ENCODE measurements around the gene CXCL17. TPM values are rescaled to one million over a fixed set of nuclear protein-coding genes. Genes with fewer than 3 reads are reported as not detected.

The CXCL17 gene
- polyA plus RNA-seq, 1 donor (not counting 4 experiments of a cell fraction or from before 2014, with no cell fraction given): not detected

DNA sequence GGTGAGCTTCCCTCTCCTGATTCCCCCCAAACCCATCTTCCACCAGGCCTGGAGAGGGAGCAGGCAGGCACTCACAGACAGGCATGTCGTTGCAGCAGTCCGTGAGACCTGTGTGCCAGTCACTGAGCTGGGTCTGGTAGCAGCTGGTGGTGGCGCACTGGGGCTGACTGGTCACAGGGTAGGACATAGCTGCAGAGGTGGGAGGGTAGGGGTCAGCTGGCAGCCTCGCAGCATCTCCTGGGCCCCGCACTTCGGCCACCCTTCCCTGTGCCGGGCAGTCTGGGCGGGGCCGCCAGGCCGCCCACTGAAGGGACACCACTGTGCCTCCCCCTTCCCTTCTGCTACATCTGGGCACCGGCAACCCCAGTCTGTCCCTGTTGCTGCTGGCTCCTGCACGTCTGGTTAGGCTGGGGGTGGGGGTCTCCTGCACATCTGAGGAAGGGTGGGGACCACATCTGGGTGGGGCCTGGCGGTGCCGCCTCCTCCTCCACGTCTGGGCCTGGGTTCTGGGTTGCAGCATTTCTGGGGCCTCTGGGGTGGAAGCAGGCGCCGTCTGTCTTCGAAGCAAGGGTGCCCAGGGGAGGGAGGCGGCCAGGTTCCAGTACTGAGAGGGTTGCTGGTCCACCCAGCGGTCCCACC lies 53.8 kb downstream of the CXCL17 start:
- Histone ChIP-seq H2AFZ (ENCODE audit: control insufficient read depth, low read length) (no peak overlapping the region), H4K20me1 (ENCODE audit: control insufficient read depth, extremely low read depth, insufficient read depth, low read length) (no peaks in the 10 kb centered on the region), H3K79me2 (ENCODE audit: control insufficient read depth, insufficient read depth, low read length) (no peaks in the 10 kb centered on the region), H3K9me1 (ENCODE audit: control insufficient read depth, extremely low read depth, insufficient read depth, low read length) (no peaks in the 10 kb centered on the region), H3K4me2 (ENCODE audit: control insufficient read depth, extremely low read depth, insufficient read depth, low read depth, low read length) (no peak overlapping the region), H3K9ac (ENCODE audit: control insufficient read depth, extremely low read depth, insufficient read depth, low read length) (no peak overlapping the region), H3K27me3 (ENCODE audit: control insufficient read depth, extremely low read depth, insufficient read depth, low read length) (peaks cover 30% of the 10 kb centered on the region), H3K36me3 (ENCODE audit: control insufficient read depth in 2 of 2, extremely low read depth in 1 of 2, insufficient read depth in 2 of 2, low read length in 2 of 2) (no peaks in the 10 kb centered on the region), H3K4me3 (ENCODE audit: control insufficient read depth in 2 of 3, extremely low read depth in 1 of 3, insufficient read depth in 2 of 3, low read depth in 1 of 3, low read length in 3 of 3) (no peak overlapping the region), H3K27ac (ENCODE audit: control insufficient read depth, insufficient read depth, low read length) (no peak overlapping the region), H3K9me3 (ENCODE audit: control insufficient read depth, low read depth, low read length) (no peaks in the 10 kb centered on the region), H3K4me1 (ENCODE audit: control insufficient read depth, extremely low read depth, insufficient read depth, low read length) (peaks cover 6% of the 10 kb centered on the region)
- FAIRE-seq (no peak), DNase-seq (ENCODE audit: low read depth, low spot score) (no peak)
- TF ChIP-seq EZH2 (IDR thresholded peaks at IDR 0.05; ENCODE audit: low read length) (no peak), CTCF (optimal IDR thresholded peaks at IDR 0.05 in 1 of 3, IDR thresholded peaks at IDR 0.05 in 1 of 3, conservative IDR thresholded peaks at IDR 0.05 in 1 of 3; ENCODE audit: extremely low read depth in 1 of 3, insufficient read depth in 2 of 3, low read length in 3 of 3) (no peak)
- dilution Hi-C loops (cut with MboI; ENCODE audit: extremely low pct_ligation_motif_present, low sequenced_read_pairs): no loop called here

- H3K9me1 ChIP-seq (ENCODE audit: control insufficient read depth, extremely low read depth, insufficient read depth, low read length): no peaks in the 10 kb centered on the region
- H3K4me3 ChIP-seq (ENCODE audit: control insufficient read depth in 2 of 3, extremely low read depth in 1 of 3, insufficient read depth in 2 of 3, low read depth in 1 of 3, low read length in 3 of 3): peak overlapping the region; percentile 40 to 69 (median 62)
- no peaks in the 10 kb centered on the region for H3K36me3 ChIP-seq (ENCODE audit: control insufficient read depth in 2 of 2, extremely low read depth in 1 of 2, insufficient read depth in 2 of 2, low read length in 2 of 2)
- H3K4me1 ChIP-seq (ENCODE audit: control insufficient read depth, extremely low read depth, insufficient read depth, low read length): peaks cover 6% of the 10 kb centered on the region
- H2AFZ ChIP-seq (ENCODE audit: control insufficient read depth, low read length): peak overlapping the region; percentile 82
- DNase-seq (ENCODE audit: low read depth, low spot score): no peak
- FAIRE-seq: no peak
- H3K9ac ChIP-seq (ENCODE audit: control insufficient read depth, extremely low read depth, insufficient read depth, low read length): peak overlapping the region; percentile 65
- H3K27me3 ChIP-seq (ENCODE audit: control insufficient read depth, extremely low read depth, insufficient read depth, low read length): peaks cover 29% of the 10 kb centered on the region
- no peaks in the 10 kb centered on the region for H3K9me3 ChIP-seq (ENCODE audit: control insufficient read depth, low read depth, low read length)
- TF ChIP-seq EZH2 (IDR thresholded peaks at IDR 0.05; ENCODE audit: low read length): no peak
- peak; percentile 60 to 66 (median 61) for TF ChIP-seq CTCF (optimal IDR thresholded peaks at IDR 0.05 in 1 of 3, IDR thresholded peaks at IDR 0.05 in 1 of 3, conservative IDR thresholded peaks at IDR 0.05 in 1 of 3; ENCODE audit: extremely low read depth in 1 of 3, insufficient read depth in 2 of 3, low read length in 3 of 3)
- dilution Hi-C loops (cut with MboI; ENCODE audit: extremely low pct_ligation_motif_present, low sequenced_read_pairs): no loop called here
- no peaks in the 10 kb centered on the region for H3K79me2 ChIP-seq (ENCODE audit: control insufficient read depth, insufficient read depth, low read length)
- H3K4me2 ChIP-seq (ENCODE audit: control insufficient read depth, extremely low read depth, insufficient read depth, low read depth, low read length): peak overlapping the region; percentile 72
- no peak overlapping the region for H3K27ac ChIP-seq (ENCODE audit: control insufficient read depth, insufficient read depth, low read length)
- H4K20me1 ChIP-seq (ENCODE audit: control insufficient read depth, extremely low read depth, insufficient read depth, low read length): no peaks in the 10 kb centered on the region
These were observed 55.6 kb downstream of the CXCL17 start for GRCh38 chr19:42386974-42387707.

Measured in keratinocyte (primary cell).